GM18505 (cell line): Measurements from ENCODE around the gene ACSS3.

Source experiments
- ATAC-seq: cut with Tn5 transposase; IDR thresholded peaks from one replicate; pipeline ENCODE4 v1.9.1; 2021; ENCODE audit not compliant: unreplicated experiment
- POLR2A ChIP-seq: IDR thresholded peaks from 4 replicates; pipeline ENCODE4 v1.6.1; 2011; ENCODE audit warnings: borderline replicate concordance; ENCODE audit not compliant: insufficient read depth, insufficient read length; ENCODE audit errors: extremely low read depth

ACSS3 gene

GRCh38 chr12:81249976-81250375 lies 172.1 kb downstream of the ACSS3 start:
- TF ChIP-seq POLR2A, result no peak
- ATAC-seq, result no peak

GRCh38 chr12:81252228-81252627 lies 174.3 kb downstream of the ACSS3 start:
- ATAC-seq, result no peak
- TF ChIP-seq POLR2A, result no peak

- no peak for TF ChIP-seq POLR2A
- ATAC-seq, result no peak
Observed at GRCh38 chr12:81253360-81253759, 175.5 kb downstream of the ACSS3 start.

GRCh38 chr12:81255456-81255855 lies 177.6 kb downstream of the ACSS3 start:
- no peak for TF ChIP-seq POLR2A
- no peak for ATAC-seq

- no peak for ATAC-seq
- TF ChIP-seq POLR2A, result no peak
Observed at GRCh38 chr12:81255947-81256346, 178.1 kb downstream of the ACSS3 start.

GRCh38 chr12:81257947-81258551 lies 180.2 kb downstream of the ACSS3 start:
- TF ChIP-seq POLR2A, result no peak
- no peak for ATAC-seq

GRCh38 chr12:81259360-81259759 lies 181.5 kb downstream of the ACSS3 start:
- TF ChIP-seq POLR2A, result no peak
- ATAC-seq, result no peak

- no peak for ATAC-seq
- TF ChIP-seq POLR2A, result no peak
Observed at GRCh38 chr12:81261508-81262207, 183.8 kb downstream of the ACSS3 start.

- ATAC-seq, result no peak
- no peak for TF ChIP-seq POLR2A
Observed at GRCh38 chr12:81263072-81263471, 185.2 kb downstream of the ACSS3 start.

- no peak for TF ChIP-seq POLR2A
- ATAC-seq, result no peak
Observed at GRCh38 chr12:81270385-81270784, 192.5 kb downstream of the ACSS3 start.

GRCh38 chr12:81274637-81275529 lies 197.0 kb downstream of the ACSS3 start:
- no peak for TF ChIP-seq POLR2A
- ATAC-seq, result no peak

- no peak for TF ChIP-seq POLR2A
- ATAC-seq, result no peak
Observed at GRCh38 chr12:81284137-81284536, 206.3 kb downstream of the ACSS3 start.

GRCh38 chr12:81288651-81289050 lies 210.8 kb downstream of the ACSS3 start:
- no peak for ATAC-seq
- TF ChIP-seq POLR2A, result no peak
